Smooth muscle cell (in vitro differentiated cells): ENCODE data around the gene THBS1. TPM values are rescaled to one million over a fixed set of nuclear protein-coding genes. Genes with fewer than 3 reads are reported as not detected.

ENCODE experiments used
- DNase-seq: peaks from one replicate; lab custom pipeline; 2025; ENCODE audit not compliant: unreplicated experiment; lab: John Stamatoyannopoulos, UW
- H2AFZ ChIP-seq: fragments of 200-600 bp; sonication (generic); 2 replicates; pipeline ENCODE4 v1.6.0; 2016; ENCODE audit warnings: antibody characterized with exemption, low read depth, mild to moderate bottlenecking
- H3F3A ChIP-seq: fragments of 200-600 bp; sonication (generic); 2 replicates; pipeline ENCODE4 v1.6.0; 2017; ENCODE audit warnings: antibody characterized with exemption, low read depth
- H3K27ac ChIP-seq: fragments of 200-600 bp; sonication (generic); 2 replicates; pipeline ENCODE4 v1.5.1; 2016; ENCODE audit warnings: low read depth, mild to moderate bottlenecking
- H3K27me3 ChIP-seq: fragments of 200-600 bp; sonication (generic); 2 replicates; pipeline ENCODE4 v1.6.1; 2016; ENCODE audit warnings: low read depth, mild to moderate bottlenecking
- H3K36me3 ChIP-seq: fragments of 200-600 bp; sonication (generic); 2 replicates; pipeline ENCODE4 v1.5.1; 2016; ENCODE audit warnings: low read depth
- H3K4me1 ChIP-seq: fragments of 200-600 bp; sonication (generic); 2 replicates; pipeline ENCODE4 v1.5.1; 2016; ENCODE audit warnings: low read depth
- H3K4me2 ChIP-seq: fragments of 200-600 bp; sonication (generic); 2 replicates; pipeline ENCODE4 v1.6.0; 2016; ENCODE audit warnings: mild to moderate bottlenecking
- H3K4me3 ChIP-seq: fragments of 200-600 bp; sonication (generic); 2 replicates; pipeline ENCODE4 v1.5.1; 2016; ENCODE audit warnings: mild to moderate bottlenecking
- H3K79me2 ChIP-seq: fragments of 200-600 bp; sonication (generic); 2 replicates; pipeline ENCODE4 v1.6.0; 2016; ENCODE audit warnings: low read depth, mild to moderate bottlenecking
- H3K9ac ChIP-seq: fragments of 200-600 bp; sonication (generic); 2 replicates; pipeline ENCODE4 v1.6.0; 2016; ENCODE audit warnings: low read depth
- H3K9me3 ChIP-seq: fragments of 200-600 bp; sonication (generic); replicated peaks from 2 replicates; pipeline ENCODE4 v1.5.1; 2016; ENCODE audit warnings: low read depth
- H4K20me1 ChIP-seq: fragments of 200-600 bp; sonication (generic); 2 replicates; pipeline ENCODE4 v1.6.0; 2016; ENCODE audit warnings: low read depth
- WGBS: methylation state at CpG from one replicate; pipeline ENCODE4 v1.1.7; 2016; ENCODE audit warnings: low lambda C conversion rate; 5-methylcytosine and 5-hydroxymethylcytosine counted together
- polyA plus RNA-seq: library from polyadenylated mRNA; unstranded; fragments of >200 nt; fragmentation: Nextera tagmentation; extraction: Ambion mirVana; gene quantifications from 2 replicates; pipeline ENCODE4 v1.2.1, GENCODE V29; 2016
- total RNA-seq: library from RNA; depleted of rRNA; stranded (reverse); fragments of >200 nt; gene quantifications from 2 replicates; pipeline ENCODE4 v1.2.3, GENCODE V29; 2014
- TF ChIP-seq, protein P1 (sequence below): fragments of 200-600 bp; sonication (generic); IDR thresholded peaks from 2 replicates; pipeline ENCODE4 v1.5.1; 2017; ENCODE audit warnings: borderline replicate concordance, mild to moderate bottlenecking, antibody characterized with exemption; ENCODE audit not compliant: insufficient read depth, poor library complexity, severe bottlenecking

THBS1 gene
- total and polyA plus RNA-seq, 2 experiments from 2014 or later: 203 to 648 TPM

DNA sequence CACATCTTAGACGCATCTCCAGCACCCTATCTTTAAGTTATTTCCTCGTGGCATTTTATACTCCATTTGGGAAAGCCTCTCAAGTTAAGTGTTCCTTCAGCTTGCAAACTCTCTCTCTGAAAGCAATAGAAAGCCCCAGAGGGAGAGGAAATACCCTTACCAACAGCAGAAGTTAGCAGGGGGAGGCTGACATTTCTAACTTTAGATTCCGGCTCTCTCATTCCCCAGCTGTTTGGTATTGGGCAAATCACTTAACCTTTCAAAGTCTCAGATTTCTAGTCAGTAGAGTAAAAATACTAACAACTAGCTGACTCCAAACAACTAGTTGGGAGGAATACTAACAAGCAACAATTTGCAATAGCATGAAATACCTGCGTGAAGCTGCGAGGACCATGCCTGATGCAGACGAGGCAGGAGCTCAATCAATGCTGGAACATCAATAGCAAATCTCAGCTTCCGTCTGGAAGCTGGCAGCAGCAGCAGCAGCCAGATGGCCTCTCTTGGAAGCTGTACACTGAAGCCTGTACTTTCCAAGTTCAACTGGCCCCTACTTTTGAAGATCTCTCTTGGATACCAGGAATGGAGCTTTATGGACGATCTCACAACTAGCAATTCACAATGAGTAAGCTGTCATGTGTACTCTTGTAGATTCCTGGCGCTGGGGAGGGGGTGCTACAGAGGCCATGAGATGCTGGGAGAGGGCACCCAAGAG lies 47.8 kb downstream of the THBS1 start:
- WGBS: 71% methylated on average over 9 of the region's 9 CpGs
- no peak for DNase-seq
- Histone ChIP-seq H4K20me1 (no peaks in the 10 kb centered on the region), H3K36me3 (no peaks in the 10 kb centered on the region), H3K9me3 (no peaks in the 10 kb centered on the region), H3F3A (no peaks in the 10 kb centered on the region), H3K4me3 (no peak overlapping the region), H3K27ac (peak overlapping the region; percentile 46), H3K9ac (no peak overlapping the region), H3K4me1 (no peaks in the 10 kb centered on the region), H3K4me2 (no peak overlapping the region), H3K27me3 (no peaks in the 10 kb centered on the region), H3K79me2 (no peaks in the 10 kb centered on the region), H2AFZ (no peak overlapping the region)
- TF ChIP-seq, protein P1, sequence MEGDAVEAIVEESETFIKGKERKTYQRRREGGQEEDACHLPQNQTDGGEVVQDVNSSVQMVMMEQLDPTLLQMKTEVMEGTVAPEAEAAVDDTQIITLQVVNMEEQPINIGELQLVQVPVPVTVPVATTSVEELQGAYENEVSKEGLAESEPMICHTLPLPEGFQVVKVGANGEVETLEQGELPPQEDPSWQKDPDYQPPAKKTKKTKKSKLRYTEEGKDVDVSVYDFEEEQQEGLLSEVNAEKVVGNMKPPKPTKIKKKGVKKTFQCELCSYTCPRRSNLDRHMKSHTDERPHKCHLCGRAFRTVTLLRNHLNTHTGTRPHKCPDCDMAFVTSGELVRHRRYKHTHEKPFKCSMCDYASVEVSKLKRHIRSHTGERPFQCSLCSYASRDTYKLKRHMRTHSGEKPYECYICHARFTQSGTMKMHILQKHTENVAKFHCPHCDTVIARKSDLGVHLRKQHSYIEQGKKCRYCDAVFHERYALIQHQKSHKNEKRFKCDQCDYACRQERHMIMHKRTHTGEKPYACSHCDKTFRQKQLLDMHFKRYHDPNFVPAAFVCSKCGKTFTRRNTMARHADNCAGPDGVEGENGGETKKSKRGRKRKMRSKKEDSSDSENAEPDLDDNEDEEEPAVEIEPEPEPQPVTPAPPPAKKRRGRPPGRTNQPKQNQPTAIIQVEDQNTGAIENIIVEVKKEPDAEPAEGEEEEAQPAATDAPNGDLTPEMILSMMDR: no peak

- H3K79me2 ChIP-seq: no peaks in the 10 kb centered on the region
- no peak for DNase-seq
- H3K27me3 ChIP-seq: no peaks in the 10 kb centered on the region
- H4K20me1 ChIP-seq: no peaks in the 10 kb centered on the region
- H3K9me3 ChIP-seq: no peaks in the 10 kb centered on the region
- H3K27ac ChIP-seq: peak overlapping the region; percentile 46
- no peaks in the 10 kb centered on the region for H3F3A ChIP-seq
- WGBS: 77% methylated on average over 5 of the region's 5 CpGs
- H3K4me3 ChIP-seq: no peak overlapping the region
- TF ChIP-seq, protein P1: no peak
- H3K4me1 ChIP-seq: no peaks in the 10 kb centered on the region
- H3K4me2 ChIP-seq: no peak overlapping the region
- H2AFZ ChIP-seq: no peak overlapping the region
- no peaks in the 10 kb centered on the region for H3K36me3 ChIP-seq
- H3K9ac ChIP-seq: no peak overlapping the region
Measured at GRCh38 chr15:39629371-39629770, 48.5 kb downstream of the THBS1 start.

DNA sequence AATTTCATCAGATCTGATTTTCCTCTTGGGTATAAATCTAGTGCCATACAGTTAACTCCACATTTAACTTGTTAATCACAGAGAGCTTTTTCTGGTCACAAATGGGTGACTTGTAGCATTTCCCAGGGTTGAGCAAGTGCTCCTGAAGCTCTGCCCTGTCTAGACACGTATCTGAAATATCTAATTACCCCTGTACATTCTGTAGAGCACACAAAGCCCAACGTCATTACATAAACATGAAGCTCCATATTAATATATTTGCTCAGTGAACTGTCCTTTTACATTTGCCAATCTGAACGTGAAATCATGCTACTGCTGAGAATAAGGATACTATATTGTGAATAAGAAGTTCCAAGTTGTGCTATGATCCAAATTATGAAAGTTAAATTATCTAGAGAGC lies 49.0 kb downstream of the THBS1 start:
- H3K9ac ChIP-seq: no peak overlapping the region
- H3K9me3 ChIP-seq: no peaks in the 10 kb centered on the region
- TF ChIP-seq, protein P1: no peak
- H3K36me3 ChIP-seq: no peaks in the 10 kb centered on the region
- no peaks in the 10 kb centered on the region for H3K27me3 ChIP-seq
- H2AFZ ChIP-seq: no peak overlapping the region
- no peak for DNase-seq
- H3F3A ChIP-seq: no peaks in the 10 kb centered on the region
- peak overlapping the region; percentile 46 for H3K27ac ChIP-seq
- H4K20me1 ChIP-seq: no peaks in the 10 kb centered on the region
- H3K4me2 ChIP-seq: no peak overlapping the region
- H3K4me1 ChIP-seq: no peaks in the 10 kb centered on the region
- no peak overlapping the region for H3K4me3 ChIP-seq
- WGBS: 80% methylated on average over 3 of the region's 3 CpGs
- H3K79me2 ChIP-seq: no peaks in the 10 kb centered on the region

DNA sequence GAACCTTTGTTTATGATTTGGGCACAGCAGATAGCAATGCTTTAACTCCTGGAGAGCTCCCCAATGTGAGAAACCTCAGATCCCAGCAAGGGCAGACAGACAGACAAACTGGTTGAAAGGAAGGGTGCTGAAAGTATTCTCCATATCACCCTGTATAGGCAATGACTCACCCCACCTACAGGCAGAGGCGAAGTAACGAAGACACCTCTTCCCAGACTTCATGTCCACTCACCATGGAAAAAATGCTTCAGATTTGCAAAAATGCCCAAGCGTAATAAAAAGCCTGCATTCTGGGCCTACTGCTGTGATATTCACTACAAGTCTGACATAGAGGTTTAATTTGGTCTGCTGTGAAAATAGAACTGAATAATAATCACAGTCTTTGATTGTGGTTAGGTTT lies 50.5 kb downstream of the THBS1 start:
- Histone ChIP-seq H3K4me2 (peak overlapping the region; percentile 31), H3K4me3 (no peak overlapping the region), H2AFZ (no peak overlapping the region), H3F3A (no peaks in the 10 kb centered on the region), H3K27me3 (no peaks in the 10 kb centered on the region), H3K9me3 (no peaks in the 10 kb centered on the region), H3K9ac (no peak overlapping the region), H3K36me3 (no peaks in the 10 kb centered on the region), H3K4me1 (no peaks in the 10 kb centered on the region), H3K27ac (peak overlapping the region; percentile 59), H3K79me2 (no peaks in the 10 kb centered on the region), H4K20me1 (no peaks in the 10 kb centered on the region)
- DNase-seq: no peak
- TF ChIP-seq, protein P1: no peak
- WGBS: 33% methylated on average over 3 of the region's 3 CpGs
